ENCODE measurements around the gene IFNAR1. TPM values are rescaled to one million over a fixed set of nuclear protein-coding genes. Genes with fewer than 3 reads are reported as not detected.

IFNAR1 gene
- total RNA-seq, 1 experiment from 2014 or later = 20.4 TPM

DNA sequence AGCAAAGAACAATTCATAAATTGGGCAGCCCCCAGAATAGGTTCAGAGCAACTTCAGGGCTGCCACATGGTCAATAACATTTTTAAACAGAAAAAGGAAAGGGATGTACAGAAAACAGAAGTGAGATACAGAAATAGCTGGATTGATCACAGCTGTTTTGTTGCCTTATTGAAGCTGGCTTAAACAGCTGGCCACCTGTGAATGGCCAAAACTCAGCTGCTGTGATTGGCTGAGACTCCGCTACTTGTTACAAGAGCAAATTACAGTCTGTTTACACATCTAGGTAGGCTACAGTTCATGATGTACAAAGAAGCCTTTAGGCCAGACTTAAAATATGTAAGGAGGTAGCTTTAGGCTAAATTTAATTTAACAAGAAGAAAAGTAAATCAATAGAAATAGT, 11.6 kb upstream of the IFNAR1 start:
- Histone ChIP-seq H3K36me3 (ENCODE audit: control insufficient read depth, insufficient read depth, low read length) (no peaks in the 10 kb centered on the region), H3K4me1 (no peaks in the 10 kb centered on the region), H3K9me3 (no peaks in the 10 kb centered on the region; the same call in 1 of the 2 replicates), H3K27me3 (replicated peaks; ENCODE audit: control insufficient read depth, insufficient read depth, low read length) (no peaks in the 10 kb centered on the region; the same call in 1 of the 2 replicates), H3K4me3 (ENCODE audit: low read depth, low read length) (no peak overlapping the region)
- H3K27ac Mint-ChIP-seq (ENCODE audit: unreplicated experiment) = no peak overlapping the region
- no peaks in the 10 kb centered on the region for H3K9me3 Mint-ChIP-seq (ENCODE audit: unreplicated experiment)
- CTCF ChIA-PET = no interaction called here
- no peaks in the 10 kb centered on the region for H3K36me3 Mint-ChIP-seq (ENCODE audit: insufficient read depth, unreplicated experiment)
- BruUV-seq (replicated peaks) = no TSS peak
- POLR2A ChIA-PET = no interaction called here
- no peaks in the 10 kb centered on the region for H3K4me1 Mint-ChIP-seq (ENCODE audit: low read depth, unreplicated experiment)
- TF ChIP-seq, protein P1, sequence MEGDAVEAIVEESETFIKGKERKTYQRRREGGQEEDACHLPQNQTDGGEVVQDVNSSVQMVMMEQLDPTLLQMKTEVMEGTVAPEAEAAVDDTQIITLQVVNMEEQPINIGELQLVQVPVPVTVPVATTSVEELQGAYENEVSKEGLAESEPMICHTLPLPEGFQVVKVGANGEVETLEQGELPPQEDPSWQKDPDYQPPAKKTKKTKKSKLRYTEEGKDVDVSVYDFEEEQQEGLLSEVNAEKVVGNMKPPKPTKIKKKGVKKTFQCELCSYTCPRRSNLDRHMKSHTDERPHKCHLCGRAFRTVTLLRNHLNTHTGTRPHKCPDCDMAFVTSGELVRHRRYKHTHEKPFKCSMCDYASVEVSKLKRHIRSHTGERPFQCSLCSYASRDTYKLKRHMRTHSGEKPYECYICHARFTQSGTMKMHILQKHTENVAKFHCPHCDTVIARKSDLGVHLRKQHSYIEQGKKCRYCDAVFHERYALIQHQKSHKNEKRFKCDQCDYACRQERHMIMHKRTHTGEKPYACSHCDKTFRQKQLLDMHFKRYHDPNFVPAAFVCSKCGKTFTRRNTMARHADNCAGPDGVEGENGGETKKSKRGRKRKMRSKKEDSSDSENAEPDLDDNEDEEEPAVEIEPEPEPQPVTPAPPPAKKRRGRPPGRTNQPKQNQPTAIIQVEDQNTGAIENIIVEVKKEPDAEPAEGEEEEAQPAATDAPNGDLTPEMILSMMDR (IDR thresholded peaks at IDR 0.05; ENCODE audit: insufficient read depth in 1 of 2, low read depth in 1 of 2, low read length in 1 of 2, severe bottlenecking in 1 of 2, unreplicated experiment in 1 of 2) = no peak
- H3K27me3 Mint-ChIP-seq (ENCODE audit: insufficient read depth, unreplicated experiment) = peaks cover 11% of the 10 kb centered on the region
- DNase-seq = no peak
- intact Hi-C loops (cut with micrococcal nuclease; ENCODE audit: unreplicated experiment) = no loop called here
- no peak overlapping the region for H3K4me3 Mint-ChIP-seq (ENCODE audit: unreplicated experiment)

DNA sequence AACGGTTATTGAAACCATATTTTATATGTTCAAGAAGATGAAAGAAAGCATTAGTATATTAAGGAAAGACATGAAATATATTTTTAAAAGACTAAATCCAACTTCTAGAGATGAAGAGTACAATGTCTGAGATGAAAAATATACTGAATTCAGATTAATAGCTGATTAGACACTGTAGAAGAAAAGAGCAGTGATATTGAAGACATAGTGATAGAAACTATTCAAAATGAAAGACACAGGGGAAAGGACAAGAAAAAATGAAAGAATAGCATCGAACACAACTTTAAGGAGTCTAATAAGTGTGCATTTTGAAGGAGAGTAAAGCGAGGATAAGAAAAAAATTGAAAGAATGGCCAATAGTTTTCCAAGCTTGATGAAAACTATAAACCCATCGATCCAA, 11.2 kb upstream of the IFNAR1 start:
- Mint-ChIP-seq H3K27me3 (ENCODE audit: insufficient read depth, unreplicated experiment) (peaks cover 11% of the 10 kb centered on the region), H3K27ac (ENCODE audit: unreplicated experiment) (no peak overlapping the region), H3K4me3 (ENCODE audit: unreplicated experiment) (no peak overlapping the region), H3K9me3 (ENCODE audit: unreplicated experiment) (no peaks in the 10 kb centered on the region), H3K36me3 (ENCODE audit: insufficient read depth, unreplicated experiment) (no peaks in the 10 kb centered on the region), H3K4me1 (ENCODE audit: low read depth, unreplicated experiment) (no peaks in the 10 kb centered on the region)
- DNase-seq = no peak
- no TSS peak for BruUV-seq (replicated peaks)
- ChIA-PET CTCF (interaction anchor here (0.6 kb wide), 1 partner anchor 331 kb away, joined by 4 read pairs; no protein-coding TSS in a partner anchor), POLR2A (no interaction called here)
- Histone ChIP-seq H3K4me1 (no peaks in the 10 kb centered on the region), H3K27me3 (replicated peaks; ENCODE audit: control insufficient read depth, insufficient read depth, low read length) (no peaks in the 10 kb centered on the region; the same call in 1 of the 2 replicates), H3K4me3 (ENCODE audit: low read depth, low read length) (no peak overlapping the region), H3K9me3 (no peaks in the 10 kb centered on the region; the same call in 1 of the 2 replicates), H3K36me3 (ENCODE audit: control insufficient read depth, insufficient read depth, low read length) (no peaks in the 10 kb centered on the region)
- TF ChIP-seq, protein P1 (IDR thresholded peaks at IDR 0.05; ENCODE audit: insufficient read depth in 1 of 2, low read depth in 1 of 2, low read length in 1 of 2, severe bottlenecking in 1 of 2, unreplicated experiment in 1 of 2) = no peak
- intact Hi-C loops (cut with micrococcal nuclease; ENCODE audit: unreplicated experiment) = no loop called here

DNA sequence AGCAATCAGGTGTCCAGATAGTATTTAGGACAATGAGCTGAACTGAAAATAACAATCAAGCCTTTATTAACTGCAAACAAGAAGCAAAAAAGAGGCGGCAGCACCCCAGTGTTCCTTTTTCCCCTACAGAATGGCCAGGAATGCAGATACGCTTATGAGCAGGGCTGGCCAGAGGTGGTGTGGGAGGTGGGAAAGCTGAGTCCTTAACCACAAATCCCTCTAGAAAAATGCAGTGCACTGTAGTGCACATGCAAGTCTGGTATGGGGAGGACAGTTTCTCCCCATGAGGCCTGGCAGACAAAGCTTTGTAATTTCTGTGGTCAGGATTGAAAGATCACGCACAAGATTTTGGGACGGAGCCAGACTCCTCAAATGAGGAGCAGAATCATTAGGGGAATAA, 10.7 kb upstream of the IFNAR1 start:
- TF ChIP-seq, protein P1 (IDR thresholded peaks at IDR 0.05; ENCODE audit: insufficient read depth in 1 of 2, low read depth in 1 of 2, low read length in 1 of 2, severe bottlenecking in 1 of 2, unreplicated experiment in 1 of 2) = no peak

More for the DNA sequence above, 10.7 kb upstream of the IFNAR1 start:
- DNase-seq = no peak
- Histone ChIP-seq H3K9me3 (no peaks in the 10 kb centered on the region; the same call in 1 of the 2 replicates), H3K36me3 (ENCODE audit: control insufficient read depth, insufficient read depth, low read length) (no peaks in the 10 kb centered on the region), H3K4me3 (ENCODE audit: low read depth, low read length) (no peak overlapping the region), H3K27me3 (replicated peaks; ENCODE audit: control insufficient read depth, insufficient read depth, low read length) (no peaks in the 10 kb centered on the region; the same call in 1 of the 2 replicates), H3K4me1 (no peaks in the 10 kb centered on the region)
- Mint-ChIP-seq H3K9me3 (ENCODE audit: unreplicated experiment) (no peaks in the 10 kb centered on the region), H3K27me3 (ENCODE audit: insufficient read depth, unreplicated experiment) (peaks cover 11% of the 10 kb centered on the region), H3K4me1 (ENCODE audit: low read depth, unreplicated experiment) (no peaks in the 10 kb centered on the region), H3K4me3 (ENCODE audit: unreplicated experiment) (no peak overlapping the region), H3K27ac (ENCODE audit: unreplicated experiment) (no peak overlapping the region), H3K36me3 (ENCODE audit: insufficient read depth, unreplicated experiment) (no peaks in the 10 kb centered on the region)
- intact Hi-C loops (cut with micrococcal nuclease; ENCODE audit: unreplicated experiment) = no loop called here
- ChIA-PET CTCF (interaction anchor here (0.6 kb wide), 2 partner anchors 130 to 331 kb away, joined by 3 to 4 read pairs; no protein-coding TSS in a partner anchor), POLR2A (no interaction called here)
- BruUV-seq (replicated peaks) = no TSS peak
